ENCODE results near the gene SHLD1.

SHLD1 gene

GRCh38 chr20:5908981-5909380 is 158.8 kb downstream of the SHLD1 start:
- no peak for DNase-seq

GRCh38 chr20:5910186-5910585 is 160.0 kb downstream of the SHLD1 start:
- no peak for DNase-seq

DNA sequence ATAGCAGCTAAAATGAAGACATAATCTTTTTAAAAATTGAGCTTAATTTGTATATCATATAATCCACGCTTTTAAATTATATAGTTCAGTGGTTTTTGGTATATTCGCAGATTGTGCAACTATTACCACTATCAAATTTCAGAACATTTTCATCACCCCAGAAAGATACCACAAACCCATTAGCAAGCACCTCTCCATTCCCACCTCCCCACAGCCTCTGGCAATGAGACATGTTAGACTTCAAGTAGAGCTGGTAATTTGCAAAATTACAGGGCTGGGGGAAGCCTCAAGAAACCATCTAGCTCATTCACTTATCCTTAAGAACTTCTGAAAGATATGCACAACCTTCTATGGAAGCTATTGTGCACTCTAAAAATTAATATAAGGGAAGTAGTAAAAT is 163.0 kb downstream of the SHLD1 start:
- DNase-seq = peak; percentile 9

All from MV-4-11 (cell line).